B cell (primary cell): ENCODE measurements around the gene MYOCD.

Experiments
- CTCF ChIP-seq: fragments of 200-600 bp; IDR thresholded peaks from one replicate; pipeline ENCODE4 v1.8.0; 2022; ENCODE audit warnings: antibody characterized with exemption, mild to moderate bottlenecking
- EZH2 ChIP-seq: IDR thresholded peaks from 2 replicates; pipeline ENCODE4 v1.6.1; 2012; ENCODE audit warnings: borderline replicate concordance, low read depth, mild to moderate bottlenecking, moderate library complexity, low read length; ENCODE audit not compliant: insufficient read depth, poor library complexity, severe bottlenecking

GRCh38 chr17:12655936-12656335, 9.8 kb upstream of the MYOCD start:
- TF ChIP-seq EZH2: no peak
- TF ChIP-seq CTCF: no peak
